HepG2 (cell line): ENCODE measurements around the gene EFS. TPM values are rescaled to one million over a fixed set of nuclear protein-coding genes. Genes with fewer than 3 reads are reported as not detected.

ENCODE experiments used
- EHMT2 ChIP-seq: fragments of 200-600 bp; sonication (generic); IDR thresholded peaks from 2 replicates; pipeline ENCODE4 v1.7.0; 2017; ENCODE audit warnings: antibody characterized with exemption, low read depth, low read length, borderline replicate concordance
- ETV5 ChIP-seq: IDR thresholded peaks from 2 replicates; pipeline ENCODE4 v1.6.1; 2018; ENCODE audit warnings: missing biosample characterization, missing genetic modification reagents, inconsistent platforms, borderline replicate concordance
- GRHL1 ChIP-seq: sonication (generic); formaldehyde crosslinking; conservative IDR thresholded peaks from 2 replicates; pipeline ENCODE4 v1.8.0; 2022; ENCODE audit warnings: missing genetic modification reagents
- NFATC3 ChIP-seq: sonication (generic); formaldehyde crosslinking; IDR thresholded peaks from 2 replicates; pipeline ENCODE4 v1.5.1; 2020; ENCODE audit warnings: mild to moderate bottlenecking, missing genetic modification reagents
- PATZ1 ChIP-seq: sonication (generic); formaldehyde crosslinking; IDR thresholded peaks from 2 replicates; pipeline ENCODE4 v1.4.0; 2020; ENCODE audit warnings: missing genetic modification reagents
- PLSCR1 ChIP-seq: sonication (generic); formaldehyde crosslinking; IDR thresholded peaks from 2 replicates; pipeline ENCODE4 v1.5.0; 2020; ENCODE audit warnings: missing genetic modification reagents, mild to moderate bottlenecking, borderline replicate concordance
- POGZ ChIP-seq: sonication (generic); formaldehyde crosslinking; IDR thresholded peaks from 2 replicates; pipeline ENCODE4 v1.4.0; 2020; ENCODE audit warnings: mild to moderate bottlenecking, missing genetic modification reagents
- PRDM4 ChIP-seq: sonication (generic); formaldehyde crosslinking; IDR thresholded peaks from 2 replicates; pipeline ENCODE4 v1.9.0; 2021; ENCODE audit warnings: missing genetic modification reagents, borderline replicate concordance
- RBM39 ChIP-seq: fragments of 200-400 bp; formaldehyde crosslinking; IDR thresholded peaks from one replicate; pipeline ENCODE4 v1.6.1; 2018; ENCODE audit warnings: antibody characterized with exemption, mild to moderate bottlenecking, low read depth, low read length; ENCODE audit not compliant: poor library complexity, severe bottlenecking
- RORA ChIP-seq: sonication (generic); formaldehyde crosslinking; IDR thresholded peaks from 2 replicates; pipeline ENCODE4 v1.5.0; 2020; ENCODE audit warnings: mild to moderate bottlenecking, missing genetic modification reagents, moderate library complexity
- SCMH1 ChIP-seq: sonication (generic); formaldehyde crosslinking; IDR thresholded peaks from 2 replicates; pipeline ENCODE4 v1.9.0; 2021; ENCODE audit warnings: missing genetic modification reagents, mild to moderate bottlenecking, borderline replicate concordance
- SPEN ChIP-seq: sonication (generic); formaldehyde crosslinking; IDR thresholded peaks from 2 replicates; pipeline ENCODE4 v1.5.1; 2020; ENCODE audit warnings: low read depth, mild to moderate bottlenecking, missing genetic modification reagents
- SRSF1 ChIP-seq: fragments of 200-400 bp; formaldehyde crosslinking; optimal IDR thresholded peaks from 2 replicates; pipeline ENCODE3; 2017; ENCODE audit warnings: mild to moderate bottlenecking, low read depth, low read length, moderate library complexity
- SRSF4 ChIP-seq: fragments of 200-400 bp; formaldehyde crosslinking; IDR thresholded peaks from one replicate; pipeline ENCODE4 v1.6.1; 2018; ENCODE audit warnings: mild to moderate bottlenecking, low read depth, low read length, moderate library complexity; ENCODE audit not compliant: poor library complexity, severe bottlenecking
- ZBTB43 ChIP-seq: sonication (generic); formaldehyde crosslinking; conservative IDR thresholded peaks from 2 replicates; pipeline ENCODE4 v1.4.0; 2020; ENCODE audit warnings: missing genetic modification reagents
- ZC3H13 ChIP-seq: sonication (generic); formaldehyde crosslinking; IDR thresholded peaks from 2 replicates; pipeline ENCODE4 v1.8.1; 2023; ENCODE audit warnings: mild to moderate bottlenecking, missing genetic modification reagents, moderate library complexity
- ZFP41 ChIP-seq: sonication (generic); formaldehyde crosslinking; IDR thresholded peaks from 2 replicates; pipeline ENCODE4 v1.4.0; 2020; ENCODE audit warnings: mild to moderate bottlenecking, missing genetic modification reagents, borderline replicate concordance
- ZNF672 ChIP-seq: sonication (generic); formaldehyde crosslinking; IDR thresholded peaks from 2 replicates; pipeline ENCODE4 v1.8.1; 2022; ENCODE audit warnings: missing genetic modification reagents
- ZSCAN9 ChIP-seq: IDR thresholded peaks from 2 replicates; pipeline ENCODE4 v1.6.1; 2016; ENCODE audit warnings: borderline replicate concordance
- polyA plus RNA-seq, 8 experiments: library from polyadenylated mRNA; depleted of rRNA in 3 of 8; stranded (reverse) in 7 of 8; unstranded in 1 of 8; fragments of >200 nt; fragmentation: Illumina TruSeq in 4 of 8; extraction: Trizol in 4 of 8; gene quantifications; 2 replicates each; pipeline versions ENCODE4 v1.2.1 to v1.2.3, GENCODE V29; 2011 to 2016; ENCODE audit warnings: low read depth in 4 of 8, missing spikeins in 1 of 8, mixed read lengths in 1 of 8; ENCODE audit not compliant: insufficient read depth in 1 of 8
- total RNA-seq, 5 experiments: library from RNA; depleted of rRNA; stranded (reverse); fragments of >200 nt; fragmentation: Illumina TruSeq; extraction: Trizol; gene quantifications; 2 replicates each; pipeline ENCODE4 v1.2.3, GENCODE V29; 2016; ENCODE audit warnings: low read depth in 1 of 5

The EFS gene
- total and polyA plus RNA-seq, 2 of the 13 experiments (the other 11 are each of a cell fraction or from before 2014, with no cell fraction given), result not detected

- TF ChIP-seq NFATC3 (CRISPR knock-in tag) (peak; percentile 63; the same call in 1 of the 2 replicates), RBM39 (peak; percentile 76), ZC3H13 (CRISPR knock-in tag) (peak; percentile 89), PLSCR1 (CRISPR knock-in tag) (no peak), SRSF1 (no peak), SCMH1 (CRISPR knock-in tag) (no peak), SRSF4 (no peak), ZNF672 (CRISPR knock-in tag) (no peak; the same call in 1 of the 2 replicates), GRHL1 (CRISPR knock-in tag) (no peak), ZSCAN9 (CRISPR knock-in tag) (peak; percentile 31; the same call in 1 of the 2 replicates), EHMT2 (no peak), RORA (CRISPR knock-in tag) (no peak), PRDM4 (CRISPR knock-in tag) (no peak), ETV5 (no peak; the same call in none of the 2 replicates), PATZ1 (peak; percentile 80), ZFP41 (no peak; the same call in 1 of the 2 replicates), SPEN (CRISPR knock-in tag) (no peak), ZBTB43 (CRISPR knock-in tag) (no peak; the same call in 1 of the 2 replicates), POGZ (no peak)
Measured at GRCh38 chr14:23321572-23322547, 43.1 kb downstream of the EFS start (continued).
